Measurements from ENCODE around the gene RBM4. TPM values are rescaled to one million over a fixed set of nuclear protein-coding genes. Genes with fewer than 3 reads are reported as not detected.
A peak's percentile ranks its signal among the peaks of the same experiment; 100 is the strongest.

RBM4 gene
- total and polyA plus RNA-seq, 2 experiments from 2014 or later, result 79.0 to 121 TPM

GRCh38 chr11:66686100-66686785, 47.7 kb downstream of the RBM4 start:
- no peaks in the 10 kb centered on the region for H3K9me2 ChIP-seq (ENCODE audit: insufficient read depth)
- no peaks in the 10 kb centered on the region for H3K9me3 ChIP-seq (ENCODE audit: low read depth)
- no peaks in the 10 kb centered on the region for H4K20me1 ChIP-seq (ENCODE audit: insufficient read depth)
- in situ Hi-C loops (cut with MboI), result no loop called here
- H3K79me2 ChIP-seq (ENCODE audit: insufficient read depth), result no peaks in the 10 kb centered on the region
- no peak overlapping the region for H3K27ac ChIP-seq
- WGBS, 2 experiments (ENCODE audit: low coverage in 1 of 2, low lambda C conversion rate in 2 of 2, missing lambda C conversion rate in 2 of 2), result 90 to 92% methylated on average over 15 of the region's 15 CpGs
- no peaks in the 10 kb centered on the region for H3K36me3 ChIP-seq (ENCODE audit: low read depth)
- H3K4me3 ChIP-seq, result no peak overlapping the region
- no peaks in the 10 kb centered on the region for H3F3A ChIP-seq (ENCODE audit: insufficient read depth)
- DNase-seq, result no peak
- no peak overlapping the region for H2AFZ ChIP-seq
- no peaks in the 10 kb centered on the region for H3K27me3 ChIP-seq (replicated peaks; ENCODE audit: insufficient read depth)
- no peak overlapping the region for H3K9ac ChIP-seq
- TF ChIP-seq EZH2phosphoT487 (IDR thresholded peaks at IDR 0.05; ENCODE audit: insufficient read depth, low read depth) (no peak), EZH2 (IDR thresholded peaks at IDR 0.05; ENCODE audit: insufficient read depth, poor library complexity, severe bottlenecking) (no peak)
- no peak overlapping the region for H3K4me2 ChIP-seq (ENCODE audit: unreplicated experiment)
- no peaks in the 10 kb centered on the region for H3K4me1 ChIP-seq (ENCODE audit: insufficient read depth)

DNA sequence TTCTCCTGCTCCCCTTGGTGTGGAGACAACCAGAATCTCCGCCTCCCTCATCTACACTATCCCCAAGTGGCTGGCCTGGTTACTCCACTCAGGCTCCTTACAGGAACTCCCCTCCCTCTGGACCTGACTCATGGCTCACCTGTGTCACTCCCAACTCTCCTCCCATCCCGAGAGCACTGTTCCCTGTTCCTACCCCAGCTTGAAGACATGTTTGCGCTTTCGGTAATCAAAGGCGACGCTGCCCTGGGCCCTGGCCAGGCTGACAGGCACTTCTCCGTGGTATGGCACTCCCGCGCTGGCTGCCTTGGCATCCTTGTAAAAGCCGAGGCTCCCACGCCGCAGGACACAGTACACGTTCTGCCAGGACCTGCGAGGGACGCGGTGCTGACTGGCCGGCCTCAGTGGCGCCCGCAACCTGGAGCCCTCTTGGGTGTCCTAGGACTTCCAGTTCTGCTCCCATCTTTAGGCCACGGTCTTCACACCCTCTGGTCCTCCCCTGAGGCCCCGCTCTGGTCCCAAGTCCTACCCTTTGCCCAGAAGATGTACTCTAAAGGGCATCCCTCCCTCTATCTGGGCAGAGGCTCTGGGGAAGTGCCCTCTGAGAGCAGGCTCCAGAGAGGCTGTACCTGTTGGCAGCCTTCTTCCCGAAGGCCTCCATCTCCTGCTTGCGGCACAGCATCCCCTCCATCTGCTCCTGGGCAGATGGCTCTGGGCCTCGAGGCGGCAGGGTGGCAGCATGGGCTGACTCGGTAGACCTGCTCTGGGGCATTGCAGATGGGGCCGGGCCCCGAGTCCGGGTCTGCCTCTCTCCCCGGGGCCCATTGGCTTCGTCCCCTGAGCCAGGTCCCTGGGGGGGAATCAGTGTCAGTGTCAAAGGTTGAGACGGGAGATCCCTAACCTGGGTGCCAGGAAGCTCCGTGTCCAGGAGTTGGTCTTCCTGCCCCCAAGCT, 48.6 kb downstream of the RBM4 start:
- Histone ChIP-seq H3K36me3 (ENCODE audit: low read depth) (no peaks in the 10 kb centered on the region), H3K9ac (no peak overlapping the region), H3K4me3 (no peak overlapping the region), H2AFZ (no peak overlapping the region), H3K27ac (no peak overlapping the region), H4K20me1 (ENCODE audit: insufficient read depth) (no peaks in the 10 kb centered on the region), H3K4me1 (ENCODE audit: insufficient read depth) (no peaks in the 10 kb centered on the region), H3K27me3 (replicated peaks; ENCODE audit: insufficient read depth) (no peaks in the 10 kb centered on the region), H3K79me2 (ENCODE audit: insufficient read depth) (no peaks in the 10 kb centered on the region), H3K9me3 (ENCODE audit: low read depth) (no peaks in the 10 kb centered on the region), H3K4me2 (ENCODE audit: unreplicated experiment) (no peak overlapping the region), H3K9me2 (ENCODE audit: insufficient read depth) (no peaks in the 10 kb centered on the region), H3F3A (ENCODE audit: insufficient read depth) (no peaks in the 10 kb centered on the region)
- DNase-seq, result no peak
- in situ Hi-C loops (cut with MboI), result no loop called here
- 86 to 87% methylated on average over 29 to 30 of the region's 33 CpGs for WGBS, 2 experiments (ENCODE audit: low coverage in 1 of 2, low lambda C conversion rate in 2 of 2, missing lambda C conversion rate in 2 of 2)
- no peak for TF ChIP-seq EZH2 (IDR thresholded peaks at IDR 0.05; ENCODE audit: insufficient read depth, poor library complexity, severe bottlenecking)

DNA sequence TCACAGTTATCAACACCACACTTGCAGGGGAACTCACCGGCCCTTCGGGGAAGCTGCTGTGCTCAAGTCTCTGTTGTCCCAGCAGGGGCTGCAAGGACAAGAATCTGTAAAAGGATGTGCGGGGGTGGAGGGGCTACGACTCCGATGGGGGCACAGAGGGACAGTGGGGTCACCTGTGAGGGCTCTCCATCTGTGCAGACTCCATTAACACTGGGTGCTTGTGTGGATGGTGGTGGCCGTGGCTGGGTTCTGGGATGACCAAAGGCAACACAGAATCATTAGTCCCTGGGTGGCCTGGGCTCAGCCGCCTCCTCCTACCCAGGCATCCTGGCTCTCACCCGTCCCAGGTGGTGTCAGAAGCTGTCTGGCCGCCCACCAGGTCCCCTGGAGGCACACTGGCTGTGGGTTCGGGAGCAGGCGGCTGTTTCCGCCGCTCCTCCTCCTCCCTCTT, 49.4 kb downstream of the RBM4 start:
- Histone ChIP-seq H3K4me1 (ENCODE audit: insufficient read depth) (no peaks in the 10 kb centered on the region), H3K27me3 (replicated peaks; ENCODE audit: insufficient read depth) (no peaks in the 10 kb centered on the region), H4K20me1 (ENCODE audit: insufficient read depth) (no peaks in the 10 kb centered on the region), H3K36me3 (ENCODE audit: low read depth) (no peaks in the 10 kb centered on the region), H3F3A (ENCODE audit: insufficient read depth) (no peaks in the 10 kb centered on the region), H3K27ac (no peak overlapping the region), H2AFZ (no peak overlapping the region), H3K9me2 (ENCODE audit: insufficient read depth) (no peaks in the 10 kb centered on the region), H3K4me3 (no peak overlapping the region), H3K79me2 (ENCODE audit: insufficient read depth) (no peaks in the 10 kb centered on the region), H3K9ac (no peak overlapping the region), H3K9me3 (ENCODE audit: low read depth) (no peaks in the 10 kb centered on the region), H3K4me2 (ENCODE audit: unreplicated experiment) (no peak overlapping the region)
- 73 to 76% methylated on average over 13 of the region's 13 CpGs for WGBS, 2 experiments (ENCODE audit: low coverage in 1 of 2, low lambda C conversion rate in 2 of 2, missing lambda C conversion rate in 2 of 2)
- TF ChIP-seq EZH2phosphoT487 (IDR thresholded peaks at IDR 0.05; ENCODE audit: insufficient read depth, low read depth), result no peak
- TF ChIP-seq EZH2 (IDR thresholded peaks at IDR 0.05; ENCODE audit: insufficient read depth, poor library complexity, severe bottlenecking), result no peak
- in situ Hi-C loops (cut with MboI), result no loop called here
- DNase-seq, result no peak

GRCh38 chr11:66688561-66689534, 50.3 kb downstream of the RBM4 start:
- H3K4me2 ChIP-seq (ENCODE audit: unreplicated experiment), result no peak overlapping the region
- DNase-seq, result peak; percentile 9
- in situ Hi-C loops (cut with MboI), result no loop called here
- TF ChIP-seq EZH2phosphoT487 (IDR thresholded peaks at IDR 0.05; ENCODE audit: insufficient read depth, low read depth) (no peak), EZH2 (IDR thresholded peaks at IDR 0.05; ENCODE audit: insufficient read depth, poor library complexity, severe bottlenecking) (no peak)
- no peaks in the 10 kb centered on the region for H3K9me2 ChIP-seq (ENCODE audit: insufficient read depth)
- no peak overlapping the region for H3K27ac ChIP-seq
- no peak overlapping the region for H2AFZ ChIP-seq
- WGBS, 2 experiments (ENCODE audit: low coverage in 1 of 2, low lambda C conversion rate in 2 of 2, missing lambda C conversion rate in 2 of 2), result 81% methylated on average over 28 of the region's 28 CpGs
- H3K9me3 ChIP-seq (ENCODE audit: low read depth), result no peaks in the 10 kb centered on the region
- H3K4me3 ChIP-seq, result no peak overlapping the region
- no peaks in the 10 kb centered on the region for H3K36me3 ChIP-seq (ENCODE audit: low read depth)
- H4K20me1 ChIP-seq (ENCODE audit: insufficient read depth), result no peaks in the 10 kb centered on the region
- no peaks in the 10 kb centered on the region for H3K27me3 ChIP-seq (replicated peaks; ENCODE audit: insufficient read depth)
- H3K4me1 ChIP-seq (ENCODE audit: insufficient read depth), result no peaks in the 10 kb centered on the region
- H3K9ac ChIP-seq, result no peak overlapping the region
- H3K79me2 ChIP-seq (ENCODE audit: insufficient read depth), result no peaks in the 10 kb centered on the region
- H3F3A ChIP-seq (ENCODE audit: insufficient read depth), result no peaks in the 10 kb centered on the region

All from GM23248 (cell line).